IMR-90 (cell line): ENCODE data around the gene DHRS12. TPM values are rescaled to one million over a fixed set of nuclear protein-coding genes. Genes with fewer than 3 reads are reported as not detected.

Experiments
- ATAC-seq: fragments of 200-7000 bp; cut with Tn5 transposase; 2 replicates; pipeline ENCODE4 v1.9.1; 2020; ENCODE audit warnings: low read depth, mild to moderate bottlenecking, moderate library complexity
- BruUV-seq: library from RNA; stranded (reverse); fragments of 400-500 nt; replicated peaks from 2 replicates; lab custom pipeline; 2021; lab: Mats Ljungman, UMichigan
- CTCF ChIA-PET: fragments of 300-600 bp; formaldehyde crosslinking; extraction: SDS; loops from one replicate; lab custom pipeline; 2021; ENCODE audit warnings: antibody characterized with exemption; lab: Yijun Ruan, JAX
- POLR2A ChIA-PET: fragments of 300-600 bp; sonication (Branson Sonifier 250); formaldehyde crosslinking; loops from one replicate; lab custom pipeline; 2022; ENCODE audit warnings: antibody characterized with exemption; ENCODE audit not compliant: unreplicated experiment; lab: Charles Lee
- DNase-seq: peaks from one replicate; pipeline ENCODE4 v3.0.0; 2013
- H2AFZ ChIP-seq: replicated peaks from 2 replicates; pipeline ENCODE3; 2013; ENCODE audit warnings: low read length, mild to moderate bottlenecking; ENCODE audit not compliant: poor library complexity
- H2AK5ac ChIP-seq: 2 replicates; pipeline ENCODE4 v1.6.1; 2013; ENCODE audit warnings: low read depth, low read length, inconsistent platforms
- H2AK9ac ChIP-seq: replicated peaks from 2 replicates; pipeline ENCODE3; 2013; ENCODE audit warnings: mild to moderate bottlenecking, low read depth, low read length, moderate library complexity; ENCODE audit not compliant: poor library complexity
- H2BK120ac ChIP-seq: 2 replicates; pipeline ENCODE4 v1.6.1; 2013; ENCODE audit warnings: low read depth, low read length, inconsistent platforms
- H2BK15ac ChIP-seq: 3 replicates; pipeline ENCODE4 v1.6.1; 2013; ENCODE audit warnings: low read depth, low read length, inconsistent platforms
- H2BK20ac ChIP-seq: 2 replicates; pipeline ENCODE4 v1.6.1; 2013; ENCODE audit warnings: low read depth, mild to moderate bottlenecking, inconsistent platforms, low read length, moderate library complexity
- H2BK5ac ChIP-seq: 2 replicates; pipeline ENCODE4 v1.6.1; 2013; ENCODE audit warnings: mild to moderate bottlenecking, low read depth, low read length, inconsistent platforms; ENCODE audit not compliant: poor library complexity, severe bottlenecking
- H3K14ac ChIP-seq: replicated peaks from 2 replicates; pipeline ENCODE4 v1.6.1; 2013; ENCODE audit warnings: low read depth, low read length, inconsistent platforms
- H3K18ac ChIP-seq: 2 replicates; pipeline ENCODE4 v1.6.1; 2013; ENCODE audit warnings: low read depth, low read length, control low read depth
- H3K23ac ChIP-seq: 2 replicates; pipeline ENCODE4 v1.6.1; 2013; ENCODE audit warnings: low read depth, low read length, inconsistent platforms
- H3K27ac ChIP-seq: 2 replicates; pipeline ENCODE4 v1.5.1; 2013; ENCODE audit warnings: mild to moderate bottlenecking, control low read depth, low read length; ENCODE audit not compliant: insufficient read depth
- H3K27me3 ChIP-seq: 2 replicates; pipeline ENCODE4 v1.6.1; 2013; ENCODE audit warnings: low read length; ENCODE audit not compliant: control insufficient read depth, insufficient read depth
- H3K36me3 ChIP-seq: 2 replicates; pipeline ENCODE4 v1.6.1; 2013; ENCODE audit warnings: low read length, mixed read lengths; ENCODE audit not compliant: control insufficient read depth, insufficient read depth
- H3K4ac ChIP-seq: 2 replicates; pipeline ENCODE4 v1.6.1; 2013; ENCODE audit warnings: low read depth, low read length, inconsistent platforms
- H3K4me1 ChIP-seq: 2 replicates; pipeline ENCODE4 v1.6.1; 2013; ENCODE audit warnings: low read length, mixed read lengths; ENCODE audit not compliant: control insufficient read depth, insufficient read depth
- H3K4me2 ChIP-seq: 2 replicates; pipeline ENCODE4 v1.6.1; 2013; ENCODE audit warnings: low read depth, mild to moderate bottlenecking, control low read depth, low read length, moderate library complexity
- H3K4me3 ChIP-seq: 2 replicates; pipeline ENCODE4 v1.5.1; 2013; ENCODE audit warnings: low read depth, mild to moderate bottlenecking, control low read depth, low read length, moderate library complexity; ENCODE audit not compliant: insufficient read depth
- H3K56ac ChIP-seq: 2 replicates; pipeline ENCODE4 v1.6.1; 2013; ENCODE audit warnings: low read length, inconsistent platforms; ENCODE audit not compliant: insufficient read depth; ENCODE audit errors: extremely low read depth
- H3K79me1 ChIP-seq, 2 experiments: 2 replicates each; pipeline ENCODE4 v1.6.1; 2013; ENCODE audit warnings: low read length in 2 of 2, inconsistent platforms in 1 of 2, low read depth in 1 of 2
- H3K9ac ChIP-seq: 2 replicates; pipeline ENCODE4 v1.6.1; 2013; ENCODE audit warnings: low read depth, low read length, control low read depth
- H3K9me1 ChIP-seq: 2 replicates; pipeline ENCODE4 v1.6.1; 2013; ENCODE audit warnings: low read length, inconsistent platforms; ENCODE audit not compliant: insufficient read depth
- H3K9me3 ChIP-seq: 2 replicates; pipeline ENCODE4 v1.6.1; 2013; ENCODE audit warnings: low read length; ENCODE audit not compliant: control insufficient read depth, insufficient read depth
- H4K20me1 ChIP-seq: 2 replicates; pipeline ENCODE4 v1.6.1; 2013; ENCODE audit warnings: low read length, inconsistent platforms; ENCODE audit not compliant: insufficient read depth
- H4K5ac ChIP-seq: 2 replicates; pipeline ENCODE4 v1.6.1; 2013; ENCODE audit warnings: mild to moderate bottlenecking, low read depth, low read length, control low read depth
- H4K8ac ChIP-seq, 2 experiments: 2 replicates each; pipeline ENCODE4 v1.6.1; 2013; ENCODE audit warnings: low read depth in 2 of 2, low read length in 2 of 2, control low read depth in 1 of 2, inconsistent platforms in 1 of 2
- H4K91ac ChIP-seq: 2 replicates; pipeline ENCODE4 v1.6.1; 2013; ENCODE audit warnings: low read depth, low read length, inconsistent platforms; ENCODE audit not compliant: insufficient read depth
- MAZ ChIP-seq: IDR thresholded peaks from 2 replicates; pipeline ENCODE4 v1.6.1; 2012; ENCODE audit warnings: low read depth, mild to moderate bottlenecking, low read length, improper control_type of control experiment, moderate library complexity, borderline replicate concordance
- WGBS, 2 experiments: methylation state at CpG; one replicate each; pipeline versions ENCODE4 v1.1.5 to v1.1.7; 2013; ENCODE audit warnings: missing lambda C conversion rate in 2 of 2; ENCODE audit not compliant: insufficient read length in 1 of 2; ENCODE audit errors: extremely low coverage in 2 of 2; 5-methylcytosine and 5-hydroxymethylcytosine counted together
- dilution Hi-C: fragments of 300-500 bp; cut with HindIII; formaldehyde crosslinking; loops from one replicate; pipeline ENCODE4 v1.14.3; 2018; ENCODE audit warnings: low sequenced_read_pairs; ENCODE audit not compliant: unreplicated experiment
- in situ Hi-C: fragments of 300-500 bp; cut with MboI; formaldehyde crosslinking; loops from 3 replicates; pipeline ENCODE4 v1.14.3; 2019; ENCODE audit warnings: low sequenced_read_pairs, inconsistent platforms, mixed read lengths
- intact Hi-C: fragments of 100-400 bp; cut with micrococcal nuclease; formaldehyde crosslinking; loops from 2 replicates; pipeline ENCODE4 v1.10.0; 2022
- polyA plus RNA-seq, 3 experiments: library from polyadenylated mRNA; depleted of rRNA; stranded (reverse); fragments of >200 nt; gene quantifications; 2 replicates each; pipeline ENCODE4 v1.2.3, GENCODE V29; 2012; ENCODE audit warnings: low replicate concordance in 1 of 3
- total RNA-seq: library from RNA; depleted of rRNA; stranded (reverse); fragments of >200 nt; gene quantifications from 2 replicates; pipeline ENCODE4 v1.2.3, GENCODE V29; 2012

DHRS12 gene
- total and polyA plus RNA-seq, 2 of the 4 experiments (the other 2 are of a cell fraction), result 1.3 to 1.6 TPM

DNA sequence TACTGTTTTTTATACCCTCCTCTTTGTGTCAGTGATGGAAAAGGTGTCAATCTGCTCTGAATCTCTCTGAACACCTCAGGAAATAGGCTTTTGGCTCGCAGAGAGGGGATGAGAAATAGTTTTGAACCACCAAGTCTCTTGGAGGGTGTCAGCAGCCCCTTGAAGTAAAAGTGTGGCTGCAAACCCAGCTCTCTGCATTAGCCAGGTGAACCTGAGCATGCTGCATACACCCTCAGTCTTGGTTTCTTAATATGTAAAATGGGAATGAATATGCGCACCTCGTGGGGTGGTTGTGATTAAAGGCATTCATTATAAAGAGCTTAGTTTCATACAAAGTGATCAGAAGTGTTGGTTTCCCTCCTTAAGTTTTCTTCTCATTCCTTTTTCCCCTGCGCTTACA, 1.4 kb upstream of the DHRS12 start:
- Histone ChIP-seq H2AK9ac (no peak overlapping the region), H3K56ac (no peak overlapping the region), H4K8ac (no peak overlapping the region), H2AK5ac (no peak overlapping the region), H3K79me1 (peaks cover 0 to 9% of the 10 kb centered on the region in 2 experiments; a peak in 1 of 4 replicates), H3K27ac (no peak overlapping the region), H4K91ac (no peak overlapping the region), H3K4me3 (no peak overlapping the region), H4K20me1 (no peaks in the 10 kb centered on the region), H2BK15ac (no peak overlapping the region), H3K9me1 (peaks cover 4% of the 10 kb centered on the region; the same call in 1 of the 2 replicates), H2BK20ac (no peak overlapping the region), H2AFZ (no peak overlapping the region), H3K36me3 (no peaks in the 10 kb centered on the region), H3K4me2 (no peak overlapping the region), H3K4ac (no peak overlapping the region), H2BK5ac (no peak overlapping the region), H3K9ac (no peak overlapping the region), H3K9me3 (no peaks in the 10 kb centered on the region), H3K18ac (no peak overlapping the region), H3K23ac (no peak overlapping the region), H2BK120ac (no peak overlapping the region), H3K4me1 (peaks cover 4% of the 10 kb centered on the region), H4K5ac (no peak overlapping the region), H3K27me3 (no peaks in the 10 kb centered on the region), H3K14ac (no peak overlapping the region)
- intact Hi-C loops (loop anchor here (10.0 kb wide), 1 partner anchor 581 kb away; the partner anchor contains the start of gene FAM124A), dilution Hi-C loops (no loop called here), in situ Hi-C loops (no loop called here)
- CTCF ChIA-PET, result no interaction called here
- ATAC-seq, result no peak
- POLR2A ChIA-PET, result no interaction called here
- no peak for DNase-seq
- no TSS peak for BruUV-seq
- TF ChIP-seq MAZ, result no peak
- no CpG with 5 or more reads among the region's 4 CpGs for WGBS, 2 experiments
